Measurements from ENCODE around the gene UBN1. TPM values are rescaled to one million over a fixed set of nuclear protein-coding genes. Genes with fewer than 3 reads are reported as not detected.

UBN1 gene
- total and polyA plus RNA-seq, 2 of the 13 experiments (the other 11 are each of a cell fraction or from before 2014, with no cell fraction given), result 10.6 to 23.5 TPM

DNA sequence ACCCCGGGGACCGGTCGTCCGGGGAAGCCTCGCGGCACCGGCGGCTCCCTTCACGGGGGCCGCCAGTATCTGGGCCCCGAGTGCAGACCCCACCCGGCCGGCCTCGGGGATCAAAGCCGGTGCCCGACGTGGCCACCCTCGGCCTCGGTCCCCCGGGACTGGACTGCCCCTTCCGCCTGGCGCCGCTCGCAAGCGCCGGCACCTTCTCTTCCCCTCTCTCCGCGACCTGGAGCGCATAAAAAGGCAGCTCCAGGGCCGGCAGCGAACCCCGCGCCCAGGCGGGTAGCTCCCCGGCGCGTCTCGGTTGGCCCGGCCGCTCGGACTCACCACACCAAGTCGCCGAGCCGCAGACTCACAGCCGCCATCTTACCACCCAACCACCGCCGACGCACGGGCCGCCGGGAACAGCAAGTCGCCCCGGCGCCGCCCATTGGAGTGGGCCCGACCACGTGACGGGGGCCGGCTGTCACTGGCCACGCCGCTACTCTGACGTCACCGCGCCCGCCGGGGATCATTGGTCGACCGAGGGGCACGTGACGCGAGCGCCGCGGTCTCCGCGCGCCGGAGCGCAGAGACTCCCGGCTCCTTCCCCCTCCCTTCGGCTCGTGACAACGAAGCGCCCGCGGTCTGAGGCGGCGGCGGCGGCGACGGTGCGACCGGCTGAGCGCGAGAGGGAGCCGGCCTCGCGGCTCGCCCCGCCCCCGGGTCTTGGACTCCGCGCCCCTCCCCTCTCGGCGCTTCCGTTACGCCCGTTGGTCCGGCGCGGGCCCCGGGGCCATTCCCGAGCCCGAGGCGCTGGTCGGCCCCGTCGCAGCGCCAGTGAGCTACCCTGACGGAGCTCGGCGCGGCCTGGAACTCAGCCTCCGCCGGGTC, at the start of gene UBN1, which contains the start of gene GLYR1 (continued):
- TF ChIP-seq FOXJ3 (CRISPR knock-in tag; IDR thresholded peaks at IDR 0.05; ENCODE audit: borderline replicate concordance) (0 out of 2 replicates have a peak, but pooled peaks have one; percentile 13), BRF2 (CRISPR knock-in tag; IDR thresholded peaks at IDR 0.05) (0 out of 2 replicates have a peak, but pooled peaks have one; percentile 17), ZSCAN31 (CRISPR knock-in tag; IDR thresholded peaks at IDR 0.05; ENCODE audit: low read depth) (peak; percentile 72), GABPB1 (CRISPR knock-in tag; IDR thresholded peaks at IDR 0.05) (peak; percentile 82), HIVEP1 (CRISPR knock-in tag; IDR thresholded peaks at IDR 0.05) (peak; percentile 60; the same call in 1 of the 2 replicates), TOPORS (CRISPR knock-in tag; IDR thresholded peaks at IDR 0.05) (peak; percentile 58; the same call in 1 of the 2 replicates), ZNF839 (CRISPR knock-in tag; IDR thresholded peaks at IDR 0.05; ENCODE audit: borderline replicate concordance) (0 out of 2 replicates have a peak, but pooled peaks have one; percentile 15), ZNF768 (CRISPR knock-in tag; IDR thresholded peaks at IDR 0.05) (peak; percentile 19; the same call in 1 of the 2 replicates), ZMYM4 (CRISPR knock-in tag; IDR thresholded peaks at IDR 0.05) (peak; percentile 58; the same call in 1 of the 2 replicates), POGZ (CRISPR knock-in tag; IDR thresholded peaks at IDR 0.05) (peak; percentile 78), BCL3 (CRISPR knock-in tag; IDR thresholded peaks at IDR 0.05) (0 out of 2 replicates have a peak, but pooled peaks have one; percentile 28), ZNF451 (CRISPR knock-in tag; IDR thresholded peaks at IDR 0.05) (peak; percentile 37; the same call in 1 of the 2 replicates), SOX5 (CRISPR knock-in tag; IDR thresholded peaks at IDR 0.05; ENCODE audit: borderline replicate concordance) (peak; percentile 24; the same call in 1 of the 2 replicates), REST (IDR thresholded peaks at IDR 0.05; ENCODE audit: borderline replicate concordance in 1 of 2, low read depth in 1 of 2, low read length in 2 of 2) (peak in 1 of 2 experiments; percentile 8; a peak in 1 of 4 replicates), RFX5 (IDR thresholded peaks at IDR 0.05; ENCODE audit: low read depth, low read length) (peak; percentile 88), ZNF282 (IDR thresholded peaks at IDR 0.05; ENCODE audit: partially characterized antibody) (no peak), MXI1 (IDR thresholded peaks at IDR 0.05; ENCODE audit: borderline replicate concordance, low read depth, low read length) (peak; percentile 64; the same call in 1 of the 3 replicates), FOXK2 (IDR thresholded peaks at IDR 0.05) (no peak), ZNF563 (CRISPR knock-in tag; IDR thresholded peaks at IDR 0.05) (peak; percentile 71; the same call in 1 of the 2 replicates), ZKSCAN5 (CRISPR knock-in tag; IDR thresholded peaks at IDR 0.05) (no peak), CCDC6 (CRISPR knock-in tag; IDR thresholded peaks at IDR 0.05) (peak; percentile 41)
- TF ChIP-seq, protein P1, sequence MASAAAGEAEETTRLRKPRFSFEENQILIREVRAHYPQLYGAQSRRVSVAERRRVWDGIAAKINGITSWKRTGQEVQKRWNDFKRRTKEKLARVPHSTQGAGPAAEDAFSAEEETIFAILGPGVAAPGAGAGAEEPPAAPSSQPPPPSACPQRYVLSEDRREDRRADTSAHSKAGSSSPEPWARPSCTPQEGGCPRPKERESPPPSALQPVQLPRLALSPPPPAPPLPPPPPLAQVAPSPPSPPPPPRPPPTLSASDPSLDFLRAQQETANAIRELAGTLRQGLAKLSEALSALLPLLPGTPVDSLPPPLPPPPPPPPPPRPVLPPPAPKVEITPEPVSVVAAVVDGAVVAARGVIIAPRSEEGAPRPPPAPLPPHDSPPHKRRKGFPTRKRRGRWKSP (CRISPR knock-in tag; IDR thresholded peaks at IDR 0.05), result peak; percentile 45; the same call in 1 of the 2 replicates

All from HepG2 (cell line).